ENCODE results near the gene HMGXB4.

Gene HMGXB4

DNA sequence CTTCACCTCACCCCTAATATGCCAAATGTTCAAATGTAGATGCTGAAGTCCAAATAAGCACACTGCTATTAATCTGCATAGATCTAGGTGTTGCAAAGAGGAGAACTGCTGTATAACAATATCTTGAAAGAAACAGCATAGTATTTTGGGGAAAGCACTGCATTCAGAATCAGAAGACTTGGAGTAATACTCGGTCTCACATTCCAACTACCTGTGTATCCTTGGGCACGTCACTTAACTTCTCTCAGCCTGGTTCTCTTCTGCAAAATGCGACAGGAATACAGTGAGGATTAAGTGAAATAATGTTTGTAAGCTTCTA lies 332 bp upstream of the HMGXB4 start:
- TF ChIP-seq, protein P1, sequence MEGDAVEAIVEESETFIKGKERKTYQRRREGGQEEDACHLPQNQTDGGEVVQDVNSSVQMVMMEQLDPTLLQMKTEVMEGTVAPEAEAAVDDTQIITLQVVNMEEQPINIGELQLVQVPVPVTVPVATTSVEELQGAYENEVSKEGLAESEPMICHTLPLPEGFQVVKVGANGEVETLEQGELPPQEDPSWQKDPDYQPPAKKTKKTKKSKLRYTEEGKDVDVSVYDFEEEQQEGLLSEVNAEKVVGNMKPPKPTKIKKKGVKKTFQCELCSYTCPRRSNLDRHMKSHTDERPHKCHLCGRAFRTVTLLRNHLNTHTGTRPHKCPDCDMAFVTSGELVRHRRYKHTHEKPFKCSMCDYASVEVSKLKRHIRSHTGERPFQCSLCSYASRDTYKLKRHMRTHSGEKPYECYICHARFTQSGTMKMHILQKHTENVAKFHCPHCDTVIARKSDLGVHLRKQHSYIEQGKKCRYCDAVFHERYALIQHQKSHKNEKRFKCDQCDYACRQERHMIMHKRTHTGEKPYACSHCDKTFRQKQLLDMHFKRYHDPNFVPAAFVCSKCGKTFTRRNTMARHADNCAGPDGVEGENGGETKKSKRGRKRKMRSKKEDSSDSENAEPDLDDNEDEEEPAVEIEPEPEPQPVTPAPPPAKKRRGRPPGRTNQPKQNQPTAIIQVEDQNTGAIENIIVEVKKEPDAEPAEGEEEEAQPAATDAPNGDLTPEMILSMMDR (IDR thresholded peaks at IDR 0.05; ENCODE audit: low read depth, low read length), result no peak

DNA sequence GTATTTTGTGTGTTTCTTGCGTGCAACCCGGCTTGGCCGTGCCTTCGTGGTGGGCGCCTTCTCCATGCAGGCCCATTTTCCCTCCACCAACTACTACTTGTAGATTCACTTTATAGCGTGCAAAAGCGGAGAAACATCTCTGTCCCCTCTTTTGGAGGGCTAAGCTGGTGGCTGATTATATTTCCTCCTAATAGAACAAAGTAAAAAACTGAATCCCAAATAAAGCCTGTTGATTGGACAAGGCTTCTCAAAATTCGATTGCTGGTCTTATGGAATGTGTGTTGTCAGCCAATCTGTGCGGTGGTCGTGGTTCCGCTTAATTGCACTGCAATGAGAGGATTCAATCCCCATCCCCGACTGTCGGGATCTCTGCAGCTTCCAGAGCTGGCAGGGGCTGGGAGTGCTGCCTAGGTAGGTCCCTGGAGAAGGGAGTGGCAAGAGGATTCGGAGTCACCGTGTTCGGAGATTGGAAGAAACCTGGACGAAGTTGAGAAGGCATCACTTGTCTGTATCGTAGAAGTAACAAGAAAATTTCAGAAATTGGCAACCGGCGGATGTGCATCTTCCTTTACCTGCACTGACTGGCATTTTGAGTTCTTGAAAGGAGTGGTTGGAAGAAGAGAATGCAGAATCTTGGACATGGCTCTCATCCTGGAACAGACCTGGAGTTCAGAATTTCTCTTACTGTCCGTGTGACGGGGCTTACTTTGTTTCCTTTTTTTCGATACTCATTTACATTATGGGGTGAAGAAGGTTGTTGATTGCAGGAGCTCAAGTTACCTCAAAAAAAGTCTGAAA lies 1.1 kb downstream of the HMGXB4 start:
- DNase-seq (ENCODE audit: extremely low read depth, low read depth), result no peak
- TF ChIP-seq, protein P1 (IDR thresholded peaks at IDR 0.05; ENCODE audit: low read depth, low read length), result no peak

More for the DNA sequence above, 332 bp upstream of the HMGXB4 start:
- DNase-seq (ENCODE audit: extremely low read depth, low read depth), result no peak

DNA sequence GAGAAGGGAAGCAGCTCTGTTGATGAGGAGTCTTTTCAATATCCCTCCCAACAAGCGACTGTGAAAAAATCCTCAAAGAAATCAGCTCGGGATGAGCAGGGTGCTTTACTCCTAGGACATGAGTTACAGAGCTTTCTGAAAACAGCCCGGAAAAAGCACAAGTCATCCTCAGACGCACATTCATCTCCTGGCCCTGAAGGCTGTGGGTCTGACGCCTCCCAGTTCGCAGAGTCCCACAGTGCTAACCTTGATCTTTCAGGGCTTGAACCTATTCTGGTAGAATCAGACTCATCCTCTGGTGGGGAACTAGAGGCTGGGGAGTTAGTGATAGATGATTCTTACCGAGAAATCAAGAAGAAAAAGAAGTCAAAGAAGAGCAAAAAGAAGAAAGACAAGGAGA lies 7.7 kb downstream of the HMGXB4 start:
- DNase-seq (ENCODE audit: extremely low read depth, low read depth), result no peak
- TF ChIP-seq, protein P1 (IDR thresholded peaks at IDR 0.05; ENCODE audit: low read depth, low read length), result no peak

DNA sequence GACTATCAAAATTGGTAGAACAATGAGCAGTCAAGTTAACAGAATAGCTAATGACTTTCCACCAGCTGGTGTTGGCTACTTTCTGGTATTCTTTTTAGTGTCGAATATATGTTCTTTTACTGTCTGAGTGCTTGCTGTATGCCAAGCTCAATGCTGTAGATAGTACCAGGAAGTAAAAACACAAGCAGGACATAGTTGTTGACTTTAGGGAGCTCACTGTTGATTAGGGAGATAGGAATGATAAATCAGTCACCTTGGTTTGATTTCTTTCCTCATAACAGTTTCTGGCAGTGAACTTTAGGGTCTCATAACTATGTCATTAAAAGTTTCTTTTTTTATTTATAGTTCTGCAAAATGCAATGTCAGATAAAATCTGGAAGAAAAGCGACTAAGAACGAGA lies 9.0 kb downstream of the HMGXB4 start:
- TF ChIP-seq, protein P1 (IDR thresholded peaks at IDR 0.05; ENCODE audit: low read depth, low read length), result no peak
- no peak for DNase-seq (ENCODE audit: extremely low read depth, low read depth)

DNA sequence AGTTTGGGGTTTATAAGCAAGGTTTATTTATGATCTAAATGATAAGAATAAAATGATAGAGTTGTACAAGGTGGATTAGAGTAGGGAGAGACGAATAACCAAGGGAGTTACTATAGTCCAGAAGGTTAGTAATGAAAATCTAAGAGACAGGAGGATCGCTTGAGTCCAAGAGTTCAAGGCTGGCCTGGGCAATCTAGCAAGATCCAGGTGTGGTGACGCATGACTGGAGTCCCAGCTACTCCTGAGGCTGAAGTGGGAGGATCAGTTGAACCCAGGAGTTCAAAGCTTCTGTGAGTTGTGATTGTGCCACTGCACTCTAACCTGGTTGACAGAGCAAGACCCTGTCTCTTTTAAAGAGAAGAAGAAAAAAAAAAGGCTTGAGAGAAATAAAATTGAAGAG lies 12.3 kb downstream of the HMGXB4 start:
- TF ChIP-seq, protein P1 (IDR thresholded peaks at IDR 0.05; ENCODE audit: low read depth, low read length), result no peak
- no peak for DNase-seq (ENCODE audit: extremely low read depth, low read depth)

DNA sequence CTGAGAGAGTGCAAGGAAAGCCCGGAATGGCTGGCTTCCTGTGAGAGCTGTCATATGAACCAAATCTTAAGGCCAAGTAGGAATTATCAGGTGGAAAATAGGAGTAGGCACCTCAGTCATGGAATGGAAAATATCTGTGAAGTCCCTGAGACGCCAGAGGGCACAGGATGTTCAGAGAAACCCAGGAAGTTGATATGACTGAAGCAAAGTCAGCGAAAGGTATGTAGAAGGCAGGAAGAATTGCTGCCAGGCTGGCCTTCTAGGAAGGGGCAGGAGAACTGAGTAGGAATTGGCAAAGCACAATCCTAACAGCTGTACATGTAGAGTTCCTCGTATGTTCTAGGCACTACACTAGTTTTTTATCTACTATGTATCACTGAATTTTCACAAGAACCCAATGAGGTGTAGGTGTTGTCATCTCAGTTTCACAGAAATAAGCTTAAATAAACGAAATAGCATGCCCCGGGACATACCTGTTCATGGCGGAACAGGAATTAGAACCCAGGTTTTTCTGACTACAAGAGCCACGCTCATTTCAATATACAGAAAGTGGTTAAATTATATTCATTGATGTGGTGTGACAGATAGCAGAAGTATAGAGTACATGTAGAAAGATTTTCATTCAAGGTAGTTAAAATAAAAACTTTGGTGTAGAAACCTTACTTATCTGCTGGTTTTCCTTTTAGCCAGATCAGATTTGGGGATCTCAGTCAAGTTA lies 17.0 kb downstream of the HMGXB4 start:
- no peak for DNase-seq (ENCODE audit: extremely low read depth, low read depth)
- TF ChIP-seq, protein P1 (IDR thresholded peaks at IDR 0.05; ENCODE audit: low read depth, low read length), result no peak

DNA sequence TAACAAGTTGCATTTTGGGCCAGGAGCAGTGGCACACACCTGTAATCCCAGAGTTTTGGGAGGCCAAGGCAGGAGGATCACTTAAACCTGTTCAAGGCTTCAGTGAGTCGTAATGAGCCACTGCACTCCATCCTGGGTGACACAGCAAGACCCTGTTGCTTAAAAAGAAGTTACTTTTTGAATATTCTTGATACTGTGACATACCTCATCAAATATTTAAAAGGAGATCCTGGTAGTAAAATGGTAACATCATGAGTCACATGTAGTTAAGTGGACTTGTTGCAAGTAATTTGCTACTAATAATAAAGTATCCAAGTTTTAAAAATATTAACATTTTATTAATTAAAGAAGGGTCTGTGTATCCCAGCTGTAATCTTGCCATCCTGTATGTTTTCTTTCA lies 18.3 kb downstream of the HMGXB4 start:
- no peak for DNase-seq (ENCODE audit: extremely low read depth, low read depth)

More for the DNA sequence above, 18.3 kb downstream of the HMGXB4 start:
- TF ChIP-seq, protein P1 (IDR thresholded peaks at IDR 0.05; ENCODE audit: low read depth, low read length), result no peak

All from AG09319 (cell line).